Measurements from ENCODE around the gene PRKCZ. TPM values are rescaled to one million over a fixed set of nuclear protein-coding genes. Genes with fewer than 3 reads are reported as not detected.

The PRKCZ gene
- total RNA-seq, 1 experiment from 2014 or later = 1.9 TPM

DNA sequence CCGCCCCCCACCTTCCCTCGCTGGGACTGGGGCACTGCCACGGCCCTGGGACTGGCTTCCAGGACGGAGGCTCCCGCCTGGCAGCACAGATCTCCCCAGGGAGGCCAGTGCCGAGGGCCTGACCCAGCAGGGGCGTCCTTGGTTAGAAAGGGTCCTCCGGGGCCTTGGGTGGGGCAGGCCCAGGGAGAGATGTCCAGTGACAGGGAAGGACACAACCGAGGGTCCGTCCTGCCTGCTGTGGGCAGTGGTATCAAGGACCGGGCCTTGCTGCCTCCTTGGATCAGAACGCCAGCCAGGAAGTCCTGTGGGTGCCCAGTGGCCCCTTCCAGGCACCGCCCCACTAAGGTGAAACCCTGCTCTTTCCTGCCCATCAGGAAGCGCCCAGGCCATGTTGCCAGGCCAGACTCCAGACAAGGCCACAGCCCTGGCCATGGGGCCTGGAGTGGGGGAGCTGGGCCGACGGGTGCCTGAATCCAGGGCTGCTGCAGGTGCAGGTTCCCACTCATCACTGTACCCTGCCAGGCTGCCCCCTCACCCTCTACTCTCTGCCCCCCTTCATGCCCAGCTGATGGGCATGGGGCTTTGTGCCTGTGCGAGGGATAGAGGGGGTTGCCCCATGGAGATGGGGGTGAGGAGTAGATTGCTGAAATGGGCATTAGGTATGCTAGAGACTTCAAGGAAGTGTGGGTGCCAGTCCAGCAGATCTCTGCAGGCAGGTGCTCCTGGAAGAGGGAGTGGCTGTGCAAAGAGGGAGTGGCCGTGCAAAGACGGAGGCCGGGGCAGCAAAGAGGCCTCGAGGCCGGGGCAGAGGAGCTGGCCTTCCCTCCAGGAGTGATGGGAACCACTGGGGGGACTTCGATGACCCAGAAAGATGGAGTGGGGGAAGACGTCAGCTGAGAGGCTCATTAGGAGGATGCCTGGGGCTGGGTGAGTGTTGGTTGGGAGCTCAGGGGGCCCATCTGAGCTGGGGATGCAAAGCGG is 2.2 kb upstream of the PRKCZ start:
- Histone ChIP-seq H3K27ac (ENCODE audit: low read depth, low read length, poor library complexity, severe bottlenecking) (no peak overlapping the region), H3K36me3 (ENCODE audit: insufficient read depth, low read length, poor library complexity, severe bottlenecking) (no peaks in the 10 kb centered on the region), H3K27me3 (replicated peaks; ENCODE audit: insufficient read depth, low read depth, low read length, poor library complexity) (peaks cover 41% of the 10 kb centered on the region), H3K4me3 (ENCODE audit: low read depth, low read length, poor library complexity, severe bottlenecking) (no peak overlapping the region), H3K9me3 (ENCODE audit: low read depth, low read length, poor library complexity, severe bottlenecking) (no peaks in the 10 kb centered on the region), H3K4me1 (ENCODE audit: insufficient read depth, low read length, poor library complexity, severe bottlenecking) (peaks cover 5% of the 10 kb centered on the region)
- BruUV-seq (replicated peaks) = no TSS peak
- intact Hi-C loops (cut with micrococcal nuclease; ENCODE audit: unreplicated experiment) = no loop called here
- ChIA-PET CTCF (no interaction called here), POLR2A (ENCODE audit: low non-redundant PET) (no interaction called here)
- TF ChIP-seq, protein P1, sequence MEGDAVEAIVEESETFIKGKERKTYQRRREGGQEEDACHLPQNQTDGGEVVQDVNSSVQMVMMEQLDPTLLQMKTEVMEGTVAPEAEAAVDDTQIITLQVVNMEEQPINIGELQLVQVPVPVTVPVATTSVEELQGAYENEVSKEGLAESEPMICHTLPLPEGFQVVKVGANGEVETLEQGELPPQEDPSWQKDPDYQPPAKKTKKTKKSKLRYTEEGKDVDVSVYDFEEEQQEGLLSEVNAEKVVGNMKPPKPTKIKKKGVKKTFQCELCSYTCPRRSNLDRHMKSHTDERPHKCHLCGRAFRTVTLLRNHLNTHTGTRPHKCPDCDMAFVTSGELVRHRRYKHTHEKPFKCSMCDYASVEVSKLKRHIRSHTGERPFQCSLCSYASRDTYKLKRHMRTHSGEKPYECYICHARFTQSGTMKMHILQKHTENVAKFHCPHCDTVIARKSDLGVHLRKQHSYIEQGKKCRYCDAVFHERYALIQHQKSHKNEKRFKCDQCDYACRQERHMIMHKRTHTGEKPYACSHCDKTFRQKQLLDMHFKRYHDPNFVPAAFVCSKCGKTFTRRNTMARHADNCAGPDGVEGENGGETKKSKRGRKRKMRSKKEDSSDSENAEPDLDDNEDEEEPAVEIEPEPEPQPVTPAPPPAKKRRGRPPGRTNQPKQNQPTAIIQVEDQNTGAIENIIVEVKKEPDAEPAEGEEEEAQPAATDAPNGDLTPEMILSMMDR (conservative IDR thresholded peaks at IDR 0.05; ENCODE audit: low read depth, low read length) = no peak
- no peak for TF ChIP-seq EZH2 (IDR thresholded peaks at IDR 0.05; ENCODE audit: borderline replicate concordance, low read depth, low read length, poor library complexity, severe bottlenecking)
- no peak for DNase-seq (ENCODE audit: low spot score)

DNA sequence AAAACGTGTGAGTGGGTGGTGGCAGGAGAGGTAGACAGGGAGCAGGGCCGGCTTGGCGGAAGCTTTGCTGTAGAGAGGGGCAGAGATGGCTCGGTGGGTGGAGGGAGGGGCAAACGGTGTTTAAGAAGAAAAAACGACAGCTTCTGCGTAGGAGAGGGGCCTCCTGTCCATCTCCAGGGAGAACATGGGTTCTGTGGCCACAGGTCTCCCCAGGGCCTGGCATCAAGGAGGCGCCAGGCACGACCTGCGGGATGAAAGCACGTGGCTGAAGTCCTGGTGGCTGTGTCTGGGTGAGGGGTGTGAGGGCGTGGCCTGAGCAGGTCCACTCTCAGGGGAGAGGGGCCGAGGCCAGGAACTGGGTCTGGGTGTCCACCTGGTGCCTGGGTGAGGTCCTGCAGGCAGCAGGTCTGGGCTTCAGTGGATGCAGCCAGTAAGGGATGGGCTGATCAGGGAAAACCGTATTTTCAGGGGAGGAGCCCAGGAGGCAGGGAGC is 940 bp upstream of the PRKCZ start:
- Histone ChIP-seq H3K9me3 (ENCODE audit: low read depth, low read length, poor library complexity, severe bottlenecking) (no peaks in the 10 kb centered on the region), H3K27ac (ENCODE audit: low read depth, low read length, poor library complexity, severe bottlenecking) (no peak overlapping the region), H3K36me3 (ENCODE audit: insufficient read depth, low read length, poor library complexity, severe bottlenecking) (no peaks in the 10 kb centered on the region), H3K27me3 (replicated peaks; ENCODE audit: insufficient read depth, low read depth, low read length, poor library complexity) (peaks cover 41% of the 10 kb centered on the region), H3K4me1 (ENCODE audit: insufficient read depth, low read length, poor library complexity, severe bottlenecking) (peaks cover 5% of the 10 kb centered on the region), H3K4me3 (ENCODE audit: low read depth, low read length, poor library complexity, severe bottlenecking) (peak overlapping the region; percentile 54)
- no TSS peak for BruUV-seq (replicated peaks)
- POLR2A ChIA-PET (ENCODE audit: low non-redundant PET) = no interaction called here
- no peak for DNase-seq (ENCODE audit: low spot score)
- no peak for TF ChIP-seq EZH2 (IDR thresholded peaks at IDR 0.05; ENCODE audit: borderline replicate concordance, low read depth, low read length, poor library complexity, severe bottlenecking)
- TF ChIP-seq, protein P1 (conservative IDR thresholded peaks at IDR 0.05; ENCODE audit: low read depth, low read length) = no peak
- intact Hi-C loops (cut with micrococcal nuclease; ENCODE audit: unreplicated experiment) = no loop called here
- CTCF ChIA-PET = no interaction called here

DNA sequence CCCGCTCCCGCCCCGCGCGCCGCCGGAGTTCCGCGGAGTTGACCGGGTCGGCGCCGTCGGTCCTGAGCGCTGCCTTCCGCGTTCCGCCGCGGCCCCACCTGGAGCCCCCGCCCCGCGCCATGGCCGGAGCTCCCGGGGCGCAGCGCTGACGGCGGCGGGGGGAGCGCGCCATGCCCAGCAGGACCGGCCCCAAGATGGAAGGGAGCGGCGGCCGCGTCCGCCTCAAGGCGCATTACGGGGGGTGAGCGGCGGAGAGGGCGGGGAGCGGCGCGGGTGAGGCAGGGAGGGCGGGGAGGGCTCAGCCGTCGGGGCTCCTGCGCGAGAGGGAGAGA is 216 bp downstream of the PRKCZ start:
- no TSS peak for BruUV-seq (replicated peaks)
- H3K27ac ChIP-seq (ENCODE audit: low read depth, low read length, poor library complexity, severe bottlenecking) = no peak overlapping the region
- TF ChIP-seq EZH2 (IDR thresholded peaks at IDR 0.05; ENCODE audit: borderline replicate concordance, low read depth, low read length, poor library complexity, severe bottlenecking) = no peak
- TF ChIP-seq, protein P1 (conservative IDR thresholded peaks at IDR 0.05; ENCODE audit: low read depth, low read length) = no peak
- H3K9me3 ChIP-seq (ENCODE audit: low read depth, low read length, poor library complexity, severe bottlenecking) = no peaks in the 10 kb centered on the region
- H3K4me1 ChIP-seq (ENCODE audit: insufficient read depth, low read length, poor library complexity, severe bottlenecking) = no peaks in the 10 kb centered on the region
- H3K27me3 ChIP-seq (replicated peaks; ENCODE audit: insufficient read depth, low read depth, low read length, poor library complexity) = peaks cover 41% of the 10 kb centered on the region
- intact Hi-C loops (cut with micrococcal nuclease; ENCODE audit: unreplicated experiment) = no loop called here
- H3K4me3 ChIP-seq (ENCODE audit: low read depth, low read length, poor library complexity, severe bottlenecking) = peak overlapping the region; percentile 54
- POLR2A ChIA-PET (ENCODE audit: low non-redundant PET) = interaction anchor here (0.6 kb wide), 1 partner anchor 46 kb away, joined by 12 read pairs; no protein-coding TSS in a partner anchor
- no peak for DNase-seq (ENCODE audit: low spot score)
- CTCF ChIA-PET = interaction anchor here (0.6 kb wide), 1 partner anchor 271 kb away, joined by 6 read pairs; no protein-coding TSS in a partner anchor
- H3K36me3 ChIP-seq (ENCODE audit: insufficient read depth, low read length, poor library complexity, severe bottlenecking) = no peaks in the 10 kb centered on the region
